ENCODE results near the gene KIFC1.

KIFC1 gene

DNA sequence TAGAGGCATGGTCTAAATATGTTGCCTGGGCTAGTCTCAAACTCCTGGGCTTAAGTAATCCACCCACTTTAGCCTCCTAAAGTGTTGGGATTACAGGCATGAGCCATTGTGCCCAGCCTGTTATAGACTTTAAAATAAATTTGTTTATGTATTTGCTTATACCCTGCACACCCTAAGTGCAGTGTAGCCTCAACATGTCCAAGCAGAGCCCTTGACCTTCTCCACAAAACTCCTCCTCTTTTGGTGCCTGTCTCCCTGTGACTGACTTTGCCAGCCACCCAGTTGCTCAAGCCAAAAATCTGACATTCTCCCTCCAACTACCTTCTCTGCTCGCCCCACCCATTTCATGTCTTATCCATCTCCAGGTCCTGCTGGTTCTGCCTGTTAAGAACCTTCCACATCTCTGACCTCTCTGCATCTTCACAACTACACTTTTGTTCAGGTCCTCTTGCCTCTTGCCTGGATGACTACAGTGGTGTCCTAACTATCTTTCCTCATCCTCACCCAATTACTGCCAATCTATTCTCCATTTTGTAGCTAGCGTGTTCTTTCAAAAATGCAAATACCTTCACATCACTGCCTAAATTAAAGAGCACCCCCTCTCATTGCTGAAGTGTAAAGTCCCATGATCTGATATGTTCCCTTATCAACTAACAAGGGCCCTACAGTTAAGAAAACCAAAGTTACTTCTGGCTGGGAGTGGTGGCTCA, 11.2 kb upstream of the KIFC1 start:
- no peaks in the 10 kb centered on the region for H3K27me3 ChIP-seq
- no peaks in the 10 kb centered on the region for H3K36me3 ChIP-seq
- peaks cover 0 to 8% (median 6%) of the 10 kb centered on the region in 4 donors for H3K4me1 ChIP-seq
- no peaks in the 10 kb centered on the region for H3K9me3 ChIP-seq
- no peak for DNase-seq
- H3K27ac ChIP-seq: no peak overlapping the region
- no peak for TF ChIP-seq CTCF (IDR thresholded peaks at IDR 0.05)
- no peak overlapping the region for H3K4me3 ChIP-seq
- intact Hi-C loops (cut with DNase I; ENCODE audit: low total_unique reads): loop anchor here (10.0 kb wide), 1 partner anchor 194 kb away; no protein-coding TSS in a partner anchor

GRCh38 chr6:33383427-33384185, 8.0 kb upstream of the KIFC1 start:
- Histone ChIP-seq H3K27me3 (no peaks in the 10 kb centered on the region), H3K4me1 (no peaks in the 10 kb centered on the region), H3K4me3 (no peak overlapping the region), H3K27ac (no peak overlapping the region), H3K36me3 (no peaks in the 10 kb centered on the region), H3K9me3 (no peaks in the 10 kb centered on the region)
- no peak for TF ChIP-seq CTCF (IDR thresholded peaks at IDR 0.05)
- intact Hi-C loops (cut with DNase I; ENCODE audit: low total_unique reads): loop anchor here (10.0 kb wide), 1 partner anchor 191 kb away; no protein-coding TSS in a partner anchor
- DNase-seq: no peak

- no peak for DNase-seq
- Histone ChIP-seq H3K4me1 (no peaks in the 10 kb centered on the region), H3K9me3 (no peaks in the 10 kb centered on the region), H3K27me3 (no peaks in the 10 kb centered on the region), H3K27ac (no peak overlapping the region), H3K36me3 (no peaks in the 10 kb centered on the region), H3K4me3 (no peak overlapping the region)
- intact Hi-C loops (cut with DNase I; ENCODE audit: low total_unique reads): loop anchor here (10.0 kb wide), 1 partner anchor 190 kb away; no protein-coding TSS in a partner anchor
- peak in 1 of 2 experiments; percentile 30 for TF ChIP-seq CTCF (IDR thresholded peaks at IDR 0.05)
These were observed 7.0 kb upstream of the KIFC1 start for GRCh38 chr6:33384581-33385020.

DNA sequence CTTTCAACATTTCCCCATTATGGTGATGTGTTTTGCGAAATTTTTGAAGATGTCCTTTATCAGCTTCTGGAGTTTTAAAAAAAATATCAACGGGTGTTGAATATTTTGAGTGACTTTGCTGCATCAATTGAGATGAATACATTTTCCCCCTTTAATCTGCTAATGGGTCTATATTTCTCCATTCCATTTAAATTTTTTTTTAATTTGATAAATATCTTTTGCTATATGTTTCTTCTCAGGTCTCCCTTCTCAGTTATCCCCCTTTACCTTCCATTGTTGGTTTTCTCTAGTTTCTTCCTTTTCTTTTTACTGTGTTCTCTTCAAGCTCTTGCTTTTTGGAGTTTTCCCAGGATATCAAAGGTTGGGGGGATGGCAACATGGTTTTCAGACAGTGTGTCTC, 1.4 kb upstream of the KIFC1 start:
- peaks cover 0 to 12% (median 7%) of the 10 kb centered on the region in 4 donors for H3K4me1 ChIP-seq
- no peaks in the 10 kb centered on the region for H3K9me3 ChIP-seq
- DNase-seq: no peak
- no peaks in the 10 kb centered on the region for H3K36me3 ChIP-seq
- intact Hi-C loops (cut with DNase I; ENCODE audit: low total_unique reads): loop anchor here (10.0 kb wide), 1 partner anchor 65 kb away; the partner anchor contains the start of gene ZBTB9
- H3K27me3 ChIP-seq: no peaks in the 10 kb centered on the region
- peak overlapping the region in 1 of 2 donors; percentile 92 for H3K27ac ChIP-seq
- no peak for TF ChIP-seq CTCF (IDR thresholded peaks at IDR 0.05)
- H3K4me3 ChIP-seq: no peak overlapping the region

DNA sequence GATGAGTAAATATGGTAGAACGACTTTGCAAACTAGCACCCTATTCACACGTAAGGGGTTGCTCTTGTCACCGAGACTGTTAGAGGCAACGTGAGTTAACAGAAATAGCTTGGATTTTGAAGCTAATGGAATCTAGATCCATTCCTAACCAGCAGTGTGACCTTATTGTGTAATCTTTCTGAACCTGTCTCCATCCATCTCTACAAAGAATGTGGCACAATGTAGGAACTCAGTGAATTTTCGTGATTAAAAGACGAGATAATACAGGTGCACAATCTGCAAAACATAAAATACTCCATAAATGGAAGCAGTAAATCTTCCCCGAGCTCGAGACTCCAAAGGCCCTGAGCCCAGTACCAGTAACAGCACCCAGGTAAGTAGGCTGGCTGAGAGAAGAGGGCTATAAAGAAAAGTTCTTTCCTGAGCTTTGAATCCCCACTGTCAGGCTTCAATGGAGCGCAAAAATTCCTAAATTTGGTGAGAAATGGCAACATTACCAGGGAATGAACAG, 801 bp upstream of the KIFC1 start:
- TF ChIP-seq CTCF (IDR thresholded peaks at IDR 0.05): no peak
- intact Hi-C loops (cut with DNase I; ENCODE audit: low total_unique reads): loop anchor here (10.0 kb wide), 1 partner anchor 64 kb away; the partner anchor contains the start of gene ZBTB9
- Histone ChIP-seq H3K4me1 (peaks cover 0 to 12% (median 7%) of the 10 kb centered on the region in 4 donors), H3K4me3 (peak overlapping the region; percentile 47 to 50), H3K36me3 (no peaks in the 10 kb centered on the region), H3K27ac (peak overlapping the region; percentile 86 to 92), H3K27me3 (no peaks in the 10 kb centered on the region), H3K9me3 (no peaks in the 10 kb centered on the region)
- no peak for DNase-seq
